Keratinocyte (primary cell): Measurements from ENCODE around the gene ATOH1.

Source experiments
- CTCF ChIP-seq, 3 experiments: IDR thresholded peaks in 1 of 3; conservative IDR thresholded peaks in 1 of 3; optimal IDR thresholded peaks in 1 of 3; 2 replicates in 2 of 3; 3 replicates in 1 of 3; pipeline versions ENCODE3 to v1.5.1; 2011; ENCODE audit warnings: low read length in 3 of 3, mild to moderate bottlenecking in 3 of 3, moderate library complexity in 2 of 3, control low read depth in 1 of 3, inconsistent platforms in 1 of 3; ENCODE audit not compliant: insufficient read depth in 2 of 3; ENCODE audit errors: extremely low read depth in 1 of 3
- EZH2 ChIP-seq: IDR thresholded peaks from one replicate; pipeline ENCODE4 v1.6.1; 2012; ENCODE audit warnings: inconsistent platforms, mild to moderate bottlenecking, low read length, moderate library complexity

DNA sequence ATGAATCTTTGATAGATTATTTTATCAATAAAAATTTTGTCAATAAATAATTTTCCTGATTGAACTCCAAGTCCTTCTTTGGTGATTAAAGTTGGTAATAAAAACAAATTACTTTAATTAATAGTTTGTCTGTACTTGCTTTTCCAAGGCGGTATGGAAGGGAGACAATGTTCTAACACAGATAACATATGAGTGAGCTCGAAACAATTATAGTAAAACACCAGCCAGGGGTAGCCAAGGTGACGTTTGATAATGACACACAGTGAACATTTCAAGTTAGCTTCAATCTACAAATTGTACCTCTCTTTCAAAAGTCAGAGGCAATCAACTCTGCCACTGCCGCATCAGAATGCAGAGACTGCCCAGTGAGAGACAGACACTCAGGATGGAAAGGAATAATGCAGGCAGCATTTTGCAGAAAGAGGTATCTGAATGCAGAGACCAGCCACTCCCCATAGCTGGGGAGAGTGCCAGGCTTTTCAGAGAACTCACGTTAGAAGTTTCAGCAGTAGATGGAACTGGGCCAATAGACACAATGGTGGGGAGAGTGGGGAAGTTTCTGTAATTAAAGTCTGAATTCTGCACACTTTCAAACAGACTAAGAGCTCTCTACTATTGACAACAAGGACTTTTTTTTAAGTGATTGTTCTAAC lies 18.1 kb upstream of the ATOH1 start:
- TF ChIP-seq CTCF (optimal IDR thresholded peaks at IDR 0.05 in 1 of 3, IDR thresholded peaks at IDR 0.05 in 1 of 3, conservative IDR thresholded peaks at IDR 0.05 in 1 of 3; ENCODE audit: extremely low read depth in 1 of 3, insufficient read depth in 2 of 3, low read length in 3 of 3), result no peak
- TF ChIP-seq EZH2, result no peak
